HCT116 (cell line): Measurements from ENCODE around the gene ANKRD9. TPM values are rescaled to one million over a fixed set of nuclear protein-coding genes. Genes with fewer than 3 reads are reported as not detected.

Experiments
- ATAC-seq: fragments of 200-7000 bp; cut with Tn5 transposase; 2 replicates; pipeline ENCODE4 v1.9.1; 2020; ENCODE audit warnings: mild to moderate bottlenecking, moderate library complexity
- BruUV-seq: library from RNA; stranded (reverse); fragments of 400-500 nt; replicated peaks from 2 replicates; lab custom pipeline; 2021; lab: Mats Ljungman, UMichigan
- CTCF ChIA-PET: fragments of 300-600 bp; sonication (Branson Sonifier 250); formaldehyde crosslinking; loops from one replicate; lab custom pipeline; 2021; ENCODE audit warnings: antibody characterized with exemption; lab: Charles Lee
- POLR2A ChIA-PET: fragments of 300-600, 350-600 bp; sonication (Branson Sonifier 250); formaldehyde crosslinking; loops from one replicate; lab custom pipeline; 2021; ENCODE audit warnings: antibody characterized with exemption; lab: Charles Lee
- RAD21 ChIA-PET, 2 experiments: fragments of 300-600 bp; sonication (Branson Sonifier 250); formaldehyde crosslinking; loops; one replicate each; lab custom pipeline; 2023; ENCODE audit warnings: low total read pairs in 2 of 2; ENCODE audit not compliant: uncharacterized antibody in 2 of 2, unreplicated experiment in 2 of 2, low non-redundant PET in 1 of 2; lab: Charles Lee
- DNase-seq: peaks from one replicate; pipeline ENCODE4 v3.0.0-alpha.2; 2010; ENCODE audit warnings: low read depth, low spot score
- H2AFZ ChIP-seq: fragments of 200-600 bp; shearing (Covaris generic), sonication (generic); 2 replicates; pipeline ENCODE4 v1.6.1; 2017; ENCODE audit warnings: low read depth, mixed run types, mixed read lengths, antibody characterized with exemption, low read length; ENCODE audit not compliant: poor library complexity, severe bottlenecking
- H3K27ac ChIP-seq: 2 replicates; pipeline ENCODE4 v1.5.1; 2012; ENCODE audit warnings: low read depth, low read length
- H3K27me3 ChIP-seq: fragments of 200-600 bp; sonication (generic); 2 replicates; pipeline ENCODE4 v1.6.1; 2016; ENCODE audit warnings: mixed run types, low read length, mixed read lengths; ENCODE audit not compliant: insufficient read depth
- H3K36me3 ChIP-seq, 2 experiments: fragments of 200-500 bp in 1 of 2; fragments of 200-600 bp in 1 of 2; sonication (Bioruptor generic) in 1 of 2; sonication (generic) in 1 of 2; 2 replicates each; pipeline versions ENCODE4 v1.5.1 to v1.6.1; 2014 to 2016; ENCODE audit warnings: low read length in 2 of 2, inconsistent platforms in 1 of 2, mixed read lengths in 1 of 2, mixed run types in 1 of 2; ENCODE audit not compliant: insufficient read depth in 2 of 2, control insufficient read depth in 1 of 2
- H3K4me1 ChIP-seq, 2 experiments: fragments of 200-600 bp in 1 of 2; sonication (generic) in 1 of 2; 2 replicates each; pipeline versions ENCODE4 v1.5.1 to v1.6.1; 2012 to 2017; ENCODE audit warnings: low read length in 2 of 2, inconsistent platforms in 1 of 2, mild to moderate bottlenecking in 1 of 2, mixed read lengths in 1 of 2, mixed run types in 1 of 2, moderate library complexity in 1 of 2; ENCODE audit not compliant: insufficient read depth in 2 of 2, control insufficient read depth in 1 of 2
- H3K4me2 ChIP-seq: fragments of 200-600 bp; sonication (generic); 2 replicates; pipeline ENCODE4 v1.6.1; 2017; ENCODE audit warnings: mixed run types, low read length, mixed read lengths
- H3K4me3 ChIP-seq, 2 experiments: fragments of 200-600 bp in 1 of 2; sonication (generic) in 1 of 2; replicated peaks in 1 of 2; 2 replicates each; pipeline ENCODE4 v1.5.1; 2011 to 2016; ENCODE audit warnings: low read length in 2 of 2, control low read depth in 1 of 2, low read depth in 1 of 2, mild to moderate bottlenecking in 1 of 2, mixed read lengths in 1 of 2, mixed run types in 1 of 2
- H3K79me2 ChIP-seq: fragments of 200-600 bp; sonication (generic); 2 replicates; pipeline ENCODE4 v1.6.1; 2017; ENCODE audit warnings: mild to moderate bottlenecking, mixed run types, low read length, moderate library complexity, mixed read lengths; ENCODE audit not compliant: insufficient read depth
- H3K9ac ChIP-seq: fragments of 200-600 bp; sonication (generic); 2 replicates; pipeline ENCODE4 v1.6.1; 2016; ENCODE audit warnings: low read length, mixed read lengths
- H3K9me2 ChIP-seq: fragments of 200-600 bp; sonication (generic), shearing (Covaris generic); 2 replicates; pipeline ENCODE4 v1.6.1; 2017; ENCODE audit warnings: mixed run types, mild to moderate bottlenecking, moderate library complexity; ENCODE audit not compliant: insufficient read depth
- H3K9me3 ChIP-seq, 2 experiments: fragments of 200-500 bp in 1 of 2; fragments of 200-600 bp in 1 of 2; sonication (Bioruptor generic) in 1 of 2; sonication (generic) in 1 of 2; 2 replicates each; pipeline ENCODE4 v1.6.1; 2014 to 2017; ENCODE audit warnings: low read length in 2 of 2, mixed read lengths in 2 of 2, inconsistent platforms in 1 of 2, low read depth in 1 of 2, mild to moderate bottlenecking in 1 of 2, mixed run types in 1 of 2, moderate library complexity in 1 of 2; ENCODE audit not compliant: control insufficient read depth in 1 of 2, insufficient read depth in 1 of 2
- H4K20me1 ChIP-seq: fragments of 200-600 bp; sonication (generic), shearing (Covaris generic); 2 replicates; pipeline ENCODE4 v1.6.1; 2017; ENCODE audit warnings: mixed run types, mild to moderate bottlenecking, moderate library complexity; ENCODE audit not compliant: insufficient read depth
- CBX3 ChIP-seq: IDR thresholded peaks from 2 replicates; pipeline ENCODE4 v1.6.1; 2012; ENCODE audit warnings: low read depth
- CEBPB ChIP-seq: IDR thresholded peaks from 2 replicates; pipeline ENCODE4 v1.6.1; 2012; ENCODE audit warnings: low read depth
- EGR1 ChIP-seq: IDR thresholded peaks from 2 replicates; pipeline ENCODE4 v1.6.1; 2012; ENCODE audit warnings: low read depth
- EZH2 ChIP-seq: fragments of 200-600 bp; sonication (generic); IDR thresholded peaks from 2 replicates; pipeline ENCODE4 v1.6.1; 2017; ENCODE audit warnings: antibody characterized with exemption, mixed run types
- FOSL1 ChIP-seq: IDR thresholded peaks from 2 replicates; pipeline ENCODE4 v1.6.1; 2012; ENCODE audit warnings: low read depth
- POLR2AphosphoS5 ChIP-seq: IDR thresholded peaks from 2 replicates; pipeline ENCODE4 v1.6.1; 2011; ENCODE audit warnings: mild to moderate bottlenecking, low read depth, low read length, moderate library complexity
- RAD21 ChIP-seq: IDR thresholded peaks from 2 replicates; pipeline ENCODE4 v1.6.1; 2012; ENCODE audit warnings: low read depth, mild to moderate bottlenecking
- SIN3A ChIP-seq: IDR thresholded peaks from 2 replicates; pipeline ENCODE4 v1.6.1; 2012; ENCODE audit warnings: low read depth
- SP1 ChIP-seq: IDR thresholded peaks from 2 replicates; pipeline ENCODE4 v1.6.1; 2012; ENCODE audit warnings: low read depth
- ZFX ChIP-seq: fragments of 450-650 bp; IDR thresholded peaks from 2 replicates; pipeline ENCODE4 v1.6.1; 2017
- intact Hi-C: fragments of 100-400 bp; cut with micrococcal nuclease; formaldehyde crosslinking; loops from 2 replicates; pipeline ENCODE4 v1.10.0; 2022
- microRNA-seq: library from miRNA; unstranded; fragments of <30 nt; microRNA quantifications from one replicate; pipeline ENCODE4, GENCODE V29; 2016; ENCODE audit warnings: borderline number of aligned reads
- total RNA-seq: library from RNA; stranded (reverse); gene quantifications from one replicate; pipeline ENCODE4 v1.2.1, GENCODE V29; 2021; ENCODE audit not compliant: unreplicated experiment
- TF ChIP-seq, protein P1 (sequence below): IDR thresholded peaks from 2 replicates; pipeline ENCODE4 v1.6.1; 2011; ENCODE audit warnings: mild to moderate bottlenecking, low read length, moderate library complexity; ENCODE audit not compliant: insufficient replicate concordance; ENCODE audit errors: extremely low read depth
- TF ChIP-seq, protein P2 (sequence below): IDR thresholded peaks from 2 replicates; pipeline ENCODE4 v1.6.1; 2012

The ANKRD9 gene
- total RNA-seq, 1 experiment from 2014 or later: 29.0 TPM

DNA sequence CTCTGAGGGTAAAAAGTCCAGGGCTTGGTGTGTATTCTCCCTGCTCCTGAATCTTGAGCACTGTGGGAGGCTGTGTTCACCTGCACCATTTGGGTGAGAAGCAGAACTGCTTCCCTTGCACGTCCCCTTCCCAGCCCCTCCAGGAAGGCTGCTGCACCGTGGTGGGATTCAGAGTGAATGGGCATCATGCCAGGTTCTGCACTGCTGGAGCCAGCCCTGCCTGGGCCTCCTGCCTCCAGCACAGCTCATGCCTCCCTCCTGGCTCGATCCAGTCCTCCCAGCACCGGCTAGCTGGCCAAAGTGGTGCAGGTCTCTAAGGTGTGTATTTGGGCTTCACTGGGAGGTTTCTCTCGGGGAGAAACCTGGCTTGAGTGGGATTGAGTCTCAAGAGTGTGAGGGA, 54.9 kb downstream of the ANKRD9 start (continued):
- TF ChIP-seq, protein P1, sequence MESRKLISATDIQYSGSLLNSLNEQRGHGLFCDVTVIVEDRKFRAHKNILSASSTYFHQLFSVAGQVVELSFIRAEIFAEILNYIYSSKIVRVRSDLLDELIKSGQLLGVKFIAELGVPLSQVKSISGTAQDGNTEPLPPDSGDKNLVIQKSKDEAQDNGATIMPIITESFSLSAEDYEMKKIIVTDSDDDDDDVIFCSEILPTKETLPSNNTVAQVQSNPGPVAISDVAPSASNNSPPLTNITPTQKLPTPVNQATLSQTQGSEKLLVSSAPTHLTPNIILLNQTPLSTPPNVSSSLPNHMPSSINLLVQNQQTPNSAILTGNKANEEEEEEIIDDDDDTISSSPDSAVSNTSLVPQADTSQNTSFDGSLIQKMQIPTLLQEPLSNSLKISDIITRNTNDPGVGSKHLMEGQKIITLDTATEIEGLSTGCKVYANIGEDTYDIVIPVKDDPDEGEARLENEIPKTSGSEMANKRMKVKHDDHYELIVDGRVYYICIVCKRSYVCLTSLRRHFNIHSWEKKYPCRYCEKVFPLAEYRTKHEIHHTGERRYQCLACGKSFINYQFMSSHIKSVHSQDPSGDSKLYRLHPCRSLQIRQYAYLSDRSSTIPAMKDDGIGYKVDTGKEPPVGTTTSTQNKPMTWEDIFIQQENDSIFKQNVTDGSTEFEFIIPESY: no peak
- TF ChIP-seq CEBPB (no peak), POLR2AphosphoS5 (no peak), EGR1 (no peak), SIN3A (no peak), RAD21 (no peak), SP1 (no peak), FOSL1 (no peak), CBX3 (no peak), EZH2 (no peak)

DNA sequence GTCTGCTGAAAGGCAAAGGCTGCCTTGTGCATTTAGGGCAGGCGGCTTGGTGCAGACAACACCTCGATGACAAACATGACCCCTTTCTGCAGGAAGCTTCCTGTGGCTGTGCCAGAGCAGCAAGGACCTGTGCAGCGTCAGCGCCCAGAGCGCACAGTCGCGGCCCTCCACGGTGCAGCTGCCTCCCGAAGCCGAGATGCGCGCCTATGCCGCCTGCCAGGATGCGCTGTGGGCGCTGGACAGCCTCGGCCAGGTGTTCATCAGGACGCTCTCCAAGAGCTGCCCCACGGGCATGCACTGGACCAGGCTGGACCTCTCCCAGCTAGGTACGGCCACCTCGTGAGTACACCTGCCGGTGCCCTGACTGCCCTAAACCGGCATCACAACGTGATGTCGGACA, 57.3 kb downstream of the ANKRD9 start:
- TF ChIP-seq CEBPB (no peak), EZH2 (no peak), SIN3A (no peak), EGR1 (no peak), ZFX (no peak), FOSL1 (no peak)
- TF ChIP-seq, protein P2, sequence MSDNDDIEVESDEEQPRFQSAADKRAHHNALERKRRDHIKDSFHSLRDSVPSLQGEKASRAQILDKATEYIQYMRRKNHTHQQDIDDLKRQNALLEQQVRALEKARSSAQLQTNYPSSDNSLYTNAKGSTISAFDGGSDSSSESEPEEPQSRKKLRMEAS: no peak
- no peak for DNase-seq
- Histone ChIP-seq H3K4me1 (no peaks in the 10 kb centered on the region), H2AFZ (no peak overlapping the region), H3K9me2 (no peaks in the 10 kb centered on the region), H3K9ac (no peak overlapping the region), H3K36me3 (peaks cover 0 to 3% of the 10 kb centered on the region in 2 experiments; a peak in 1 of 4 replicates), H4K20me1 (no peaks in the 10 kb centered on the region), H3K4me3 (no peak overlapping the region), H3K4me2 (no peak overlapping the region), H3K27me3 (no peaks in the 10 kb centered on the region), H3K9me3 (no peaks in the 10 kb centered on the region), H3K79me2 (no peaks in the 10 kb centered on the region), H3K27ac (no peak overlapping the region)
- POLR2A ChIA-PET: no interaction called here
- no peak for ATAC-seq
- intact Hi-C loops: no loop called here
- no TSS peak for BruUV-seq
- CTCF ChIA-PET: no interaction called here
- RAD21 ChIA-PET: no interaction called here

Small RNAs within 50 kb of the gene (microRNA-seq; reads per million reads assigned to microRNA genes)
- not detected for gene MIR4309

Other genes starting within 250 kb of the ANKRD9 start
- gene MOK, start 204.6 kb downstream of the ANKRD9 start, total RNA-seq: 9.4 TPM
- 17.7 TPM for gene ZNF839, start 190.0 kb downstream of the ANKRD9 start, total RNA-seq
- 49.1 TPM for gene CINP, start 146.9 kb downstream of the ANKRD9 start, total RNA-seq
- 12.2 TPM for gene TECPR2, start 146.8 kb downstream of the ANKRD9 start, total RNA-seq
- gene RCOR1, start 82.9 kb upstream of the ANKRD9 start, total RNA-seq: 30.7 TPM